Karpas-422 (cell line): ENCODE data around the gene SLC2A9. TPM values are rescaled to one million over a fixed set of nuclear protein-coding genes. Genes with fewer than 3 reads are reported as not detected.

Experiments used
- DNase-seq: peaks from one replicate; pipeline ENCODE4 v3.0.0-alpha.2; 2015
- H2AFZ ChIP-seq: fragments of 200-600 bp; sonication (generic); 2 replicates; pipeline ENCODE4 v1.6.1; 2014; ENCODE audit warnings: antibody characterized with exemption, low read length, mixed read lengths
- H3K27ac ChIP-seq: fragments of 200-600 bp; sonication (generic); 2 replicates; pipeline ENCODE4 v1.5.1; 2014; ENCODE audit warnings: mild to moderate bottlenecking, low read length, moderate library complexity
- H3K27me3 ChIP-seq: fragments of 200-600 bp; sonication (generic); 2 replicates; pipeline ENCODE4 v1.6.1; 2014; ENCODE audit warnings: low read length, mixed read lengths
- H3K36me3 ChIP-seq: fragments of 200-600 bp; sonication (generic); 2 replicates; pipeline ENCODE4 v1.6.1; 2014; ENCODE audit warnings: low read length, mixed read lengths; ENCODE audit not compliant: insufficient read depth
- H3K4me1 ChIP-seq: fragments of 200-600 bp; sonication (generic); 2 replicates; pipeline ENCODE4 v1.6.1; 2014; ENCODE audit warnings: mild to moderate bottlenecking, low read length, mixed read lengths
- H3K4me2 ChIP-seq: fragments of 200-600 bp; sonication (generic); 2 replicates; pipeline ENCODE4 v1.6.1; 2014; ENCODE audit warnings: low read length, low read depth, mild to moderate bottlenecking; ENCODE audit not compliant: poor library complexity, severe bottlenecking
- H3K4me3 ChIP-seq: fragments of 200-600 bp; sonication (generic); 2 replicates; pipeline ENCODE4 v1.5.1; 2014; ENCODE audit warnings: mild to moderate bottlenecking, antibody characterized with exemption, low read length, mixed read lengths
- H3K79me2 ChIP-seq: fragments of 200-600 bp; sonication (generic); 2 replicates; pipeline ENCODE4 v1.6.1; 2014; ENCODE audit warnings: mild to moderate bottlenecking, low read length, mixed read lengths
- H3K9ac ChIP-seq: fragments of 200-600 bp; sonication (generic); 2 replicates; pipeline ENCODE4 v1.6.0; 2014; ENCODE audit warnings: low read length
- H3K9me2 ChIP-seq: fragments of 200-600 bp; sonication (generic), shearing (Covaris generic); replicated peaks from 2 replicates; pipeline ENCODE4 v1.6.0; 2014; ENCODE audit warnings: mild to moderate bottlenecking, low read length, moderate library complexity; ENCODE audit not compliant: insufficient read depth
- H3K9me3 ChIP-seq: fragments of 300-700, 200-600 bp; sonication (generic); 2 replicates; pipeline ENCODE4 v1.6.1; 2014; ENCODE audit warnings: low read length, mixed read lengths
- H4K20me1 ChIP-seq: fragments of 200-600 bp; sonication (generic); 2 replicates; pipeline ENCODE4 v1.6.1; 2014; ENCODE audit warnings: mild to moderate bottlenecking, antibody characterized with exemption, low read length, low read depth; ENCODE audit not compliant: insufficient read depth
- total RNA-seq: library from RNA; depleted of rRNA; stranded (reverse); fragments of >200 nt; shearing (Covaris generic); gene quantifications from 2 replicates; pipeline ENCODE4 v1.2.3, GENCODE V29; 2014; ENCODE audit warnings: low replicate concordance

Gene SLC2A9
- total RNA-seq, 1 experiment from 2014 or later, result 0.71 TPM

DNA sequence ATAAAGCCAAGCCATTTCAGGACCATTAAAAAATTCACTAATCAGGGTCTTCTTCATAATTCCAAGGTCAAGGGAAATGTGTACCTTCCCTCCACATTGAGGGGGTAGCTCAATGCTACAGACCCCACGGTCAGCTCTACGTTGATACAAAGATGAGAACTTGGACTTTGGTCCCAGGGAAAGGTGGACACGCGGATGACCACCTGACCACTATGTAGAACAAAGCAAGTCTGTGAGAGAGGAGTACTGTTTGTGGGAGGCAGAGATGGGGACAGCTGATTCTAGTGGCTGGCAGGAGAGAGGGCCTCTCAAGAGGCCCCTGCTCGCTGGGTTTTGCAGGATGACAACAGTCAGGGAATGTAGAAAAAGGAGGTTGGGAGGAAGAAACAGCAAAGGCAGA, 58.0 kb downstream of the SLC2A9 start:
- no peak overlapping the region for H3K4me3 ChIP-seq
- H3K36me3 ChIP-seq, result no peaks in the 10 kb centered on the region
- H3K9ac ChIP-seq, result no peak overlapping the region
- no peaks in the 10 kb centered on the region for H3K9me3 ChIP-seq
- no peaks in the 10 kb centered on the region for H3K27me3 ChIP-seq
- H3K9me2 ChIP-seq, result no peaks in the 10 kb centered on the region
- no peak overlapping the region for H3K27ac ChIP-seq
- H3K4me1 ChIP-seq, result peaks cover 11% of the 10 kb centered on the region
- H2AFZ ChIP-seq, result no peak overlapping the region
- no peaks in the 10 kb centered on the region for H4K20me1 ChIP-seq
- no peaks in the 10 kb centered on the region for H3K79me2 ChIP-seq
- H3K4me2 ChIP-seq, result no peak overlapping the region
- no peak for DNase-seq

DNA sequence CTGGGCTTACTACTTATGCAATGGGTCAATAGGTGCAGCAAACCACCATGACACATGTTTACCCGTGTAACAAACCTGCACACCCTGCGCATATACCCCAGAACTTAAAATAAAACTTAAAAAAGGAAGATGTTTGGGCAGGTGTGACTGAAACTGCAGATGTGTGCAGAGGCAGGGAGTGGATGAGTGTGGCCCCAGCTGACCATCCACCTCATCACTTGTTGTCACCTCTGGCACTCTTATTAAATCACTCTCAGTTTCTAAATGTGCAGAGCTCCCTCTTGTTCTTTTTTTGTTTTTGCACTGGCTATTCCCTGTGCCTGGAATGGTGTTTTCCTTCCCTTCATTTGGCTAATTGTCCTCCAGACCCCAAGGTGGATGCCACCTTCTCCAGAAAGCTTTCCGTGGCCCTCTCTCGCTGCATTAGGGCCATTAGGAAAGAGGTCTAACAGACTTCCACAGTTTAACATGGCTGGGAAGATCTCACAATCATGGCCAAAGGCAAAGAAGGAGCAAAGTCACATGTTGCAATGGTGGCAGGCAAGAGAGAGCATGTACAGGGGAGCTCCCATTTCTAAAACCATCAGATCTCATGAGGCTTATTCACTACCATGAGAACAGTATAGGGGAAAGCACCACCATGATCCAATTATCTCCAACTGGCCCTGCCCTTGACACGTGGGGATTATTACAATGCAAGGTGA, 58.5 kb downstream of the SLC2A9 start:
- Histone ChIP-seq H3K4me2 (no peak overlapping the region), H3K9ac (no peak overlapping the region), H2AFZ (no peak overlapping the region), H3K27me3 (no peaks in the 10 kb centered on the region), H3K9me2 (no peaks in the 10 kb centered on the region), H3K4me1 (peaks cover 11% of the 10 kb centered on the region), H3K27ac (no peak overlapping the region), H4K20me1 (no peaks in the 10 kb centered on the region), H3K4me3 (no peak overlapping the region), H3K9me3 (no peaks in the 10 kb centered on the region), H3K79me2 (no peaks in the 10 kb centered on the region), H3K36me3 (no peaks in the 10 kb centered on the region)
- no peak for DNase-seq

DNA sequence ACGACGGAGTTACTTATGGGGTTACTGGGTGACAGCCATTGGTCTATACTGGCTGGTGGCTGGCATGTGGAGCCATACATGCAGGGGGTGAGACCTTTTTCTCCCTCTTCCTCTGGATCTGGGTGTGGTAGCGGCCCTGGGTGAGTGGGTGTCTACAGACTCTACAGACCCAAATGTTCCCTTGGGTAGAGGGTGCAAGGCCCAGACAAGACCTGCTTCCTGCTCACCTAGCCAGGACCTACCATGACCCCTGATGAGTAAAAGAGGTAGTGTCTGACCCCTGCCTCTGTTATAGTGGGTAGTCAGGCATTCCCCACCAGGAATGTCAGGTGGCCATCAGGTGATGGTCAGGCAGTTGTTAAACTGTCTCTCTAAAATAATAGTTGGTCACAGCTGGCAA, 66.8 kb downstream of the SLC2A9 start:
- no peak for DNase-seq
- Histone ChIP-seq H3K27ac (no peak overlapping the region), H3K27me3 (no peaks in the 10 kb centered on the region), H3K4me3 (no peak overlapping the region), H4K20me1 (no peaks in the 10 kb centered on the region), H3K9me3 (no peaks in the 10 kb centered on the region), H3K4me2 (no peak overlapping the region), H3K4me1 (peaks cover under 1% of the 10 kb centered on the region), H3K79me2 (no peaks in the 10 kb centered on the region), H3K9ac (no peak overlapping the region), H3K36me3 (no peaks in the 10 kb centered on the region), H3K9me2 (no peaks in the 10 kb centered on the region), H2AFZ (no peak overlapping the region)

DNA sequence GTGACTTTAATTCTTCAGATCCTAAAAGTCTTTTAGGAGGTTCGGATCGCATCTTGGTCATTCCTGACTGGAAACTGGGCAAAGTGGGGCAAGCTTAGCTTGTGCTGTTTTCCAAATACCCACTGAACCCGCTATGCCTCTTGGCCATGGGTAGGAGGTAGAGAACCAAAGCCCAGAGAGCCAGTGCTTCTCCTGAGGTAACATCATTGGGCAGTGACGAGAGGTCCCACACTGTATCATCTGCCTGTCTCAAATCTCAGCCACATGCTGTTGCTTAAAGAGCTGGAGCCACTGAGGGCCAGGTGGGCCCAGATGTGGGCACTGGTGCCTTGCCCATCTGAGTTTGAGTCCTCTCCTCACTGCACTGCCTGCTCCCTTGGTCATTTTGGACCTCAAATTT, 68.2 kb downstream of the SLC2A9 start:
- H3K4me2 ChIP-seq, result no peak overlapping the region
- no peak overlapping the region for H3K4me3 ChIP-seq
- H4K20me1 ChIP-seq, result no peaks in the 10 kb centered on the region

DNA sequence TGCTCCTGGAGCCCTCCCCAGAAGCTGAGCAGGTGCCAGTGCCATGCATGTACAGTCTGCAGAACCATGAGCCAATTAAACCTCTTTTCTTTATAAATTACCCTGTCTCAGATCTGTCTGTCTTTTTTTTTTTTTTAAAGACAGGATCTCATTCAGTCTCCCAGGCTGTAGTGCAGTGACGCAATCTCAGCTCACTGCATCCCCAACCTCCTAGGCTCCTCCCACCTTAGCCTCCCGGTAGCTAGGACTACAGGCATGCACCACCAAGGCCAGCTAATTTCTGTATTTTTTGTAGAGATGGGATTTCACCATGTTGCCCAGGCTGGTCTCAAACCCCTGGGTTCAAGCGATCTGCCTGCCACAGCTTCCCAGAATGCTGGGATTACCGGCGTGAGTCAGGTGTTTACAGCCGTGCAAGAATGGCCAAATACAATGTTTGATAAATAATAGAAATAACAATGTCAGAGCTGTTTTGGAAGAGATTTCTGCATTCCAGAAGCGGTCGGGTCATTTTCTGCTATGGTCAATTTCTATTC, 68.8 kb downstream of the SLC2A9 start:
- Histone ChIP-seq H3K4me1 (no peaks in the 10 kb centered on the region), H3K27ac (no peak overlapping the region), H3K4me2 (no peak overlapping the region), H3K4me3 (no peak overlapping the region), H3K9ac (no peak overlapping the region), H2AFZ (no peak overlapping the region), H3K9me2 (no peaks in the 10 kb centered on the region), H4K20me1 (no peaks in the 10 kb centered on the region), H3K79me2 (no peaks in the 10 kb centered on the region), H3K27me3 (no peaks in the 10 kb centered on the region), H3K36me3 (no peaks in the 10 kb centered on the region), H3K9me3 (no peaks in the 10 kb centered on the region)
- no peak for DNase-seq

More for the DNA sequence above, 68.2 kb downstream of the SLC2A9 start:
- Histone ChIP-seq H3K9me3 (no peaks in the 10 kb centered on the region), H3K9ac (no peak overlapping the region), H3K36me3 (no peaks in the 10 kb centered on the region), H3K9me2 (no peaks in the 10 kb centered on the region), H3K27me3 (no peaks in the 10 kb centered on the region), H3K79me2 (no peaks in the 10 kb centered on the region), H3K27ac (no peak overlapping the region), H3K4me1 (no peaks in the 10 kb centered on the region), H2AFZ (no peak overlapping the region)
- no peak for DNase-seq

DNA sequence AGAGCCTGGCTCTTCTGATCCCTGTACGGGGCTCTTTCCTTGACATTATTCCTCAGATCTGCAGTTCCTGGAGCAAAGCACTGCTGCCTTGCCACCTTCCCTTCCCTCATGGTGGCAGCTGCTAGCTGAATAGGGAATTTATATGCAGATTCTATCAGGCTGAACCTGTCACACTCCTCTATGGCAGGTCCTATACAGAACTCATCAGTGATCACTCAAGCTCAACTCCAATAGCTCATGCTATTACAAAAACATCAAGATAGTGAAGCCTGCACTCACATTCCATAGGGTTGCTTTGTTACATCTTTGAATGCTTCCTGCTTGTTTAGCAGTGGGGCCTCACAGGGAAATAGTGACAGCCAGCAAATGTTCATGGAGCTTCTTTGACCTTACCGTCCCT, 71.7 kb downstream of the SLC2A9 start:
- Histone ChIP-seq H3K27me3 (no peaks in the 10 kb centered on the region), H3K9me3 (no peaks in the 10 kb centered on the region), H3K9ac (no peak overlapping the region), H3K4me3 (no peak overlapping the region), H4K20me1 (no peaks in the 10 kb centered on the region), H3K9me2 (no peaks in the 10 kb centered on the region), H2AFZ (no peak overlapping the region), H3K27ac (no peak overlapping the region), H3K4me2 (no peak overlapping the region), H3K79me2 (no peaks in the 10 kb centered on the region), H3K36me3 (no peaks in the 10 kb centered on the region), H3K4me1 (no peaks in the 10 kb centered on the region)
- no peak for DNase-seq

DNA sequence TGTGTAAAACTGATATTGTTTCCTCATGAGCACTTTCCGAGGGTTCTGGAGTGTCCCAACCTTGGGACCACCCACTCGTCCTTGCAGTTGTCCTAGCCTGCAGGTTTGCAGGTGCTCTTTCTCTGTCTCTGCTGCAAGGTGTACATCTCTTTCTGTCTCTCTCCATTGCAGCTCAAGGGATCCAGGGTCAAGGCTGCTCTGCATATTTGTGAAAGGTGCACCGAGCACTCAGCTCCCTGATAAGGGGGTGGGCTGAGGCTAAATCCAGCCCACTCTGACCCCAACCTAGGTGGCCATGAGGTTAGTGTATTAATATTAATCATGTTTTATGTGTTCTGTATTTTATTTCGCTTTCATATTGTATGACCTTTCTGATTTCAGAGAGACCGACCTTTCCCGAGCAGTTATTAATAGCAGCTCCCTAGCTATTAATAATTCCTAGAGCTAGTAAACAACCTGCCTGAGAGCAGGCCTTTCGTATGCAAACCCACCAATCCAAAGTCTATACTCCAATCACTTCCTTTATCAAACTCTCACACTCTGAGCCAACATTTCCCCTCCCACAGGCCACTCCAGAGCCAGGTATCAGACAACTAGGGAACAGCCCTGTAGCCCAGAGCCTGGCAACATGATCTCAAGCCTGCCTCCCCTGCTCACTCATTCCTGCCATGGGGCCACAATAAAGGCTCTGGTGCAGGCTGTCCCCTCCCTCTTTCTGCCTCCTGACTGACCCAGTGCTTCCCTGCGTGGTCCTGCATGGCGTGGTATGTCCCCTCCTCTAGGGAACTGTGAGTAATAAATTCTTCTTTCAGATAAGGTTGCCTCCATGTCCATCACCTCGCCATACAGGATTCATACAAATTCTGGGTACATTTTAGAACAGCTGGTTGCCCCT, 73.9 kb downstream of the SLC2A9 start:
- no peaks in the 10 kb centered on the region for H3K36me3 ChIP-seq
- no peaks in the 10 kb centered on the region for H3K9me2 ChIP-seq
- no peak overlapping the region for H3K27ac ChIP-seq
- DNase-seq, result no peak
- no peaks in the 10 kb centered on the region for H3K9me3 ChIP-seq
- no peaks in the 10 kb centered on the region for H4K20me1 ChIP-seq
- H3K9ac ChIP-seq, result no peak overlapping the region
- H3K4me1 ChIP-seq, result no peaks in the 10 kb centered on the region
- H3K27me3 ChIP-seq, result no peaks in the 10 kb centered on the region
- H3K79me2 ChIP-seq, result no peaks in the 10 kb centered on the region
- no peak overlapping the region for H2AFZ ChIP-seq
- H3K4me3 ChIP-seq, result no peak overlapping the region
- H3K4me2 ChIP-seq, result no peak overlapping the region

DNA sequence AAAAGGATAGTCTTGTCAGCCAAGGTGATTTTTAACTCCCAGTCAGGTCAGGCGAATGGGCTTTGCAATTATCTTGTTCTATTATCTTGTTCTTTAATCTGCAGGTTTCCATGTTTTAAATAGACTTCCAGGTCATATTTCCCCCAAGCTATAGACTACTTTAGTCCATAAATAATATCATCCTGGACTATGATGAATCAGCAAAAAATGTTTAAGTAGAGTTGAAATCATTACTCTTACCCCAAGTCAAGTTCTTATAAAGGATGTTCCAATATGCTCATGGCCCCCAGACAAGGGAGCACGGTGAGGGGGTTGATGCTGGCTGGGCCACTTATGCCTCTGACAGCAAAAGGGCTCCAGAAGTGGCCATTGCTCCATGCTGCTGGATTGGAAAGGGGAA, 75.1 kb downstream of the SLC2A9 start:
- Histone ChIP-seq H4K20me1 (no peaks in the 10 kb centered on the region), H3K4me1 (no peaks in the 10 kb centered on the region), H3K4me2 (no peak overlapping the region), H3K27me3 (no peaks in the 10 kb centered on the region), H3K9me3 (no peaks in the 10 kb centered on the region), H3K9ac (no peak overlapping the region), H3K79me2 (no peaks in the 10 kb centered on the region), H2AFZ (no peak overlapping the region), H3K4me3 (no peak overlapping the region), H3K9me2 (no peaks in the 10 kb centered on the region), H3K27ac (no peak overlapping the region), H3K36me3 (no peaks in the 10 kb centered on the region)
- DNase-seq, result no peak
